GM18502 (cell line): ENCODE results near the gene ZFYVE21.
A peak's percentile ranks its signal among the peaks of the same experiment; 100 is the strongest.

ENCODE experiments used
- ATAC-seq: cut with Tn5 transposase; IDR thresholded peaks from one replicate; pipeline ENCODE4 v1.9.1; 2021; ENCODE audit warnings: mild to moderate bottlenecking; ENCODE audit not compliant: unreplicated experiment, poor library complexity

The ZFYVE21 gene

DNA sequence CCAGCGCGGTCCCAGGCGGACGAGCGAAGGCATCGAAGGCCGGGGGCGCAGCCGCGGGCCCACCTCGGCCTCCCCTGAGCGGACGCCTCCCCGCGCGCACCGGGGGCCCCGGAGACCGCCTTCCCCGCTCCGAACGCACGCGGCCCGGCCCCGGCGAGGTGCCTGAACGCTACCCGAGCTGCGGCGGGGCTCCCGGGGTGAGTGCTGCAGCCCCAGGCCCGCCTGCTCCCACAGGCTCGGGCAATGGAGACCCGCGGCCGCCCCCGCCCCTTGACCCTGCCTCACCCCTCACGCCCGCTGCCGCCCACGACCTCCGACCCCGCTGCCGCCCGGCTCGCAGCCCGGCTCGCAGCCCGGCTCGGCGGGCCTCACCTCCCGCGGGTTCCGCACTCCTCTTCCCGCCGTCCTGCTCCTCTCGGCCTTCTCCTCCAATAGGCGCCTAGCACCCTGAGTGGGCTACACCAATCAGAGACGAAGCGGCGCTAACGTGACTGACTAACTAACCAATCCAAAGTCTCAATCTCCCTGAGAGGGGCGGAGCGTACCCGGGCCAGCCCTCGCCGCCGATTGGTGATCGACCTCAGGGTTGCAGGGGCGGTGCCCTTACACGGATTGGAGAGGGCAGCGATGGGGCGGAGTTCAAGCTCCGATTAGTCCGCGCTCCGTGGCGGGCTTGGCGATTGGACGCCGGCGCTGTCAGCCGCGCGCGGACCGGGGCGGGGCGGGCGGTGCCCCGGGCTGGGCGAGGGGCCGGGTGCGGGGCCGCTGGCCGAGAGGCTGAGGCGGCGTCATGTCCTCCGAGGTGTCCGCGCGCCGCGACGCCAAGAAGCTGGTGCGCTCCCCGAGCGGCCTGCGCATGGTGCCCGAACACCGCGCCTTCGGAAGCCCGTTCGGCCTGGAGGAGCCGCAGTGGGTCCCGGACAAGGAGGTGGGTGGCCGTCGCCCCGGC lies at the start of gene ZFYVE21, which contains the start of gene XRCC3:
Gene ZFYVE21 (plus strand): TSS at position 759 of the 949 bp plus-strand sequence. CDS start 32 bp downstream, at position 791.
Gene XRCC3 (minus strand): TSS at position 400 of the 949 bp plus-strand sequence. CDS start 4,364 bp downstream, outside the sequence.
- peak; percentile 92 for ATAC-seq

DNA sequence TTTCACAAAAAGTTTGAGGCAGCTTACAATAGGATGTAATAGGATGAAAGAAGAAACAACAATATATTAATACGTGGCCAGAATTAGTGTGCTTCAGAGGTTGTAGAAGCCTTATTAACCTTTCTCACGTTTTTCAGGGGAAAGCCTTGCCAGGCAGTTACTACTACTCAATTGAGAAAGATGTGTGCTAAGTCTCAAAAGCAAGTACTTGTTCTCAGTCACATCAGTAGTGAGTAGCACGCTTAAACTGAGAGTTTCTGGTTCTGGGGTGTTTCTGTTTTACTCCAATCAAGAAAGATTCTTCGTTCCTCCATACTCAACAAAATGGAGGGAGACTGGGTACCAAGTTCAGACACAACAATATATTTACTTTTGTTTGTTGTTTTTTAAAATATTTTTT lies 47.9 kb upstream of the ZFYVE21 start:
- ATAC-seq: no peak

DNA sequence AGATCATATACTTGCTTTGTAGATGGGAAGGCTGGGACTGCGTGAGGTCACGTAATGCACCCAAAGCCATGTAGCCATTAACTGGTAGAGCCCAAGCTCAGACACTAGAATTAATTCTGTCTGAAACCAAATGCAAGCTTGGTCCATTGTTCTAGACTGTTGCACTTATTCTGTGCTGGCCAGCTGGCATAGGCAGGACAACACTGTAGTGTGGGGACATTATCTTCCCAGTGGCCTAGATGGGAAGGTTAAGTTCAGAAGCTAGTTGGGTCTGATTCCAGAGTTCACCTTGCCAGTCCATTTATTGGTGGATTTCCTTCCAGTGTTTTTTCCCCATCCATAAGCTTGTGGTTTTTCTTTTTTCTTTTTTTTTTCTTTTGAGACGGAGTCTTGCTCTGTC lies 47.5 kb upstream of the ZFYVE21 start:
- no peak for ATAC-seq

DNA sequence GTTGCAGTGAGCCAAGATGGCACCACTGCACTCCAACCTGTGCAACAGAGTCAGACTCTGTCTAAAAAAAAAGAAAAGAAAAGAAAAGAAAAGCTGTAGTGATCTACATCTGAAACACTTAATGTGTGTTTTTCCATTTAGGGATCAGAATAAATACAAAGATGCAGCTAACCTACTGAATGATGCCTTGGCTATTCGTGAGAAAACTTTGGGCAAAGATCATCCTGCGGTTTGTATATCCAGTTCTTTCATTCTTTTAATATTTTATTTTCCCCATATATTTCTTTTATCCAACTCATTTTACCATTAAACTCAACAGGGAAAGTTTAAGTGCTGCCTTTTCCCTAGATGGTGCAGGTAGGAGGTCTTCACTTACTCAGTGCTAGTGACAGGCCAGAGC lies 46.2 kb upstream of the ZFYVE21 start:
- no peak for ATAC-seq

DNA sequence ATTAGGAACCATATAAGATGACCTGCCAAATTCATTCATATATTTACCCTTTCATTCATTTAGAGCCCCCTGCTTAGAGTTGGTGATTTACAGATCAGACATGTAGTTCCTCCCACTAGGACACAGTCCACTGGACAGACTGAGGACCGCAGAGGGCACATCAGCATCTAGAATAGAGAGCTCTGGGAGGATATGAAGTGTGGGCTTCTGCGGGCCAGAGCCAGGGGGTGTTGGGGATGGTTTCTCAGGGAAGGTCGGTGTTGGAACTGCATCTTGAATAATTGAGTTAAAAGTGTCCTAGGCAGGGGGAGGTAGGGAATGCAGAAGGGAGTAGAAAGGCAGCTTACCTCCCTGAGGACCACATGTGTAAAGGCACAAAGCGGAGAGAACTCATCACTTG lies 43.7 kb upstream of the ZFYVE21 start:
- ATAC-seq: no peak

DNA sequence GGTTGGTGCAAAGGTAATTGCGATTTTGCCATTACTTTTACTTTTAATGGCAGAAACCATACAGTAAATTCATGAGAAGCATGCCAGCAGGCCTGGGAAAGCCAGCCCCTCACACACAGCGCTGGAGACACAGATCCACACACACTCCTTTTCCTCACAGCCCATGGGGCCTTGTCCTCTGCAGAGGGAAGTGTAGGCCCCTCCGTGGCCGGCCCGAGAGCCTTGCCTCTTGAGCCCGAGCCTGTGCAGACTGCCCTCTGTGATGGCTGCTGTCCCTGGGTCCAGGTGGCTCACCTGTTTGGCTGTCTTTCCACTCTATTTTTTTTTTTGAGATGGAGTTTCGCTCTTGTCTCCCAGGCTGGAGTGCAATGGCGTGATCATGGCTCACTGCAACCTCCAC lies 39.7 kb upstream of the ZFYVE21 start:
- ATAC-seq: no peak

DNA sequence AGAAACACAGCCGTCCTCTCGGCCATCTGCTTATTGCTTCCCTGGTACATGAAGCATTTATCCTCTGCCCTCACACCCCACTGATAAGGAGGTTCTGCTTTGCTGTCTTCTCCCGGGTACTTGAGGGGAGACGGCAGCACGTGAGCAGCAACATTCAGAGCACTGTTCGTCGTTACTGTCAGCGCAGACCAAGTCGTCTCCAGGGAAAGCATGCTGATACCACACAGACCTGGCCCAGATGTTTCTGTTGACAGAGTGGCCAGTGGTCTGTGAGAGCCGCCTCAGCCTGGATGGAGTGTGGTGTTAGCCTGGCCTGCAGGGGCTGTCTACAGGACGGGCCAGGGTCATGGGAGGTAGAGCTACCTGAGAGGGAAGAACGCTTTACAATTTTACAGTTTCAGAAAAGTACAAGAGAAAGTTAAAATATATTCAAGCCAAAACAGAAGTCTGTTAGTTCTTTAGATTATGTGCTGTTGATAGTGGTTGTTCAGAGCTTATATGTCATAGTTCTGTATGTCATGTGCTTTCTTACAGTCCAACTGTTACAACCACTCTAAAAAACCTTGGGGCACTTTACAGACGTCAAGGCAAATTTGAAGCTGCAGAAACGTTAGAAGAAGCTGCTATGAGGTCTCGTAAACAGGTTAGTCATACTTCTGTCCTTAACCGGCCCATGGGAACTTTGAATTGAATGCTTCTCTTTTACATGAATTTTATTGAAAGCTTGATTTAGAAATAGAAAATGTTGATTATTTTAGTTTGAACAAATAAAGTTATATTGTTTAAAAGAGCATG lies 38.5 kb upstream of the ZFYVE21 start:
- ATAC-seq: no peak

DNA sequence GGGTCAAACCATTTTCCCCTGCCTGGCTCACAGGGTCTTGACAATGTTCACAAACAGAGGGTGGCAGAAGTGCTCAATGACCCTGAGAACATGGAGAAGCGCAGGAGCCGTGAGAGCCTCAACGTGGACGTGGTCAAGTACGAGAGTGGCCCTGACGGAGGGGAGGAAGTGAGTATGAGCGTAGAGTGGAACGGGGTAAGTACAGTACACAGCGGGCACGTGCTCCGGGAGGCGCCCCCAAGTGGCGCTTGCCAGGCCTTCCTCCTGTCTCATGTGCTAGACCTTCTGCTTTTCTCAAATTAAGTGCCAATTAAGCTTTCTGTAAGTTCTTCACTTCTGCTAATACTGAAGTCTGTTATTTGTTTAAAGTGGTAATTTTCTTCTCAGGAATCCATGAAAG lies 36.3 kb upstream of the ZFYVE21 start:
- no peak for ATAC-seq

DNA sequence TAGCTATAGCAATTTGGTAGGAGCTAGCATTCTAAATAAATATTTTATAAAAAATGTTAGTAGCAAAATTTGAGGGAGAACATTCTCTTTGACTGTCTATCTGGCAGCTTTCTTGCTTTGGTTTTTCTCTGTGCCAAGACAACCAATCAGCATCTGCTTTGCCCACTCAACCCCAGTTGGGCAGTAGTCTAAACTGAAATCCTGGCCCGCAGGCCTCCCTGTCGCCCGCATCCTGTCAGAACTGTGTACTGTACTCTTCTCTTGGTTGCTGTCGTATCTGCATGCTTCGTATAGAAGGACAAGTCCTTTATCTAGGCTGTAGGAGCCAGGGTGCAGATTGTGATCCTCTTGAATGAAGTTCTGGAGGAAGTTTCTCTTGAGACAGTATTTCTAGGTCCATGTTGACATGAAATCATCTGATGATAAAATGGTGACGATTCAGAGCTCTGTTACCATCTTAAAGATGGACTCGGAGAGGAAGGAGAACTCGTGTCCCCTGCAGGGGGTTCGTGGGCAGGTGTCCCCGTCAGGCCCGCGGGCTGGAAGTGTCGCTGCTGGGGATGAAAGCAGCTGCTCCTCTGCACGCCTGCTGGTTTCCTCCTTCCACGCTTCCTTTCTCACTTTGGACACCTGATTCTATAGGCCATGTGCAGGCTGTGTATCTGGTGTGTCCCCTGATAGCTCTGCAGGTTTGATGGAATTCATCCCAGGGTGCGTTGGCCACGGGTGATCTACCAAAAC lies 34.9 kb upstream of the ZFYVE21 start:
- no peak for ATAC-seq

DNA sequence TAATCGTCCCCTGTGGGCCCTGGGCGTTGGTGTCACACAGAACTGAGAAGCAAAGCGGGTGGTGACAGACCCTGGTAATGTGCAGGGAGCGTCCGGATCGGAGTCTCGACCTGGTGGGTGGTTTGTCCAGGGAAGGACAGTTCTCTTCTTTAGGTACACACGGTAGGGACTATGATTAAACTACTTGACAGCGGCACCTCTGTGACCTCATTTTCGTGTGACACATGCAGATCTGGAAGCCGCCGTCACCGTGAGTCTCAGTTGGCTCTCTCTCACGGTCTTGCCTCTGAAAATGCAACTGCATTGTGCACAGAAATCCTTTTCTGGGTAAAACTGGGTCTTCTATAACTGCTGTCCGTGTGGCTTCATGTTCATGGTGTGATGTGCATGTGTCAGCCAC lies 32.5 kb upstream of the ZFYVE21 start:
- no peak for ATAC-seq

DNA sequence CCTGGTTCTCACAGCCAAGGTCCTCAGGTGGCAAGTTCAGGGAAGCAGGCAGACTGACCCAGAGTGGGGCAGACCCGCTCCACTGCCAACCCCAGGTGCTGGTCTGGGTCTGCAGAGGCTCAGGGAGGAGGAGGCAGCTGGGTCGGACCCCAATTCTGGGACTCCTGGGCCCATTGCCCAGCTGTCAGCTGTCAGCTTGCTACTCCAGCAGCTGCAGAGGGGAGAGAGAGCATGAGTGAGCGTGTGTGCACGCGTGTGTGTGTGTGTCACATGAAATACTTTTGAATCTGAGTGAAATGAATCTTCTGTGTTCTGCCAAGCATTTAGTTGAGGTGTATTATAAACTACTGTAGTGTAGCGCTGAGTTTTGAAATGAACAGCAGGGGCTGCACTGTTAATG lies 31.1 kb upstream of the ZFYVE21 start:
- ATAC-seq: no peak

DNA sequence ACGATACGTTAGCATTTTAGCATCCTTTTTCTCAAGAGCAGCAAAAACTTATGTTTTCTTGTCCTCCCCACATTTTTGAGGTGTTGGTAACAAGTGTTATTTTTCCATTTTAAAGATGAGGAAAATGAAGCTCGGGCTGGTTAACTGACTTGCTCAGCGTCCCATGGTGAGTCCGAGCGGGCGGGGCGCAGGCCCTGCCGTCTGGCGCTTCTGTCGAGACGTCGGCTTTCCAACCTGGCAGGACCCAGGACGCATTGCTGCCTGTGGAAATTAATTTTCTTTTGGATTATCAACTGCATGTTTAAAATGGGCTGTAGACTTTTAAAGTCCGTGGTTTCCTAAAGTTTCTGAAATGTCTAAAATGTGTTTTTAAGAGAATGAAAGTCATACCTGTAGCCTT lies 30.7 kb upstream of the ZFYVE21 start:
- no peak for ATAC-seq

DNA sequence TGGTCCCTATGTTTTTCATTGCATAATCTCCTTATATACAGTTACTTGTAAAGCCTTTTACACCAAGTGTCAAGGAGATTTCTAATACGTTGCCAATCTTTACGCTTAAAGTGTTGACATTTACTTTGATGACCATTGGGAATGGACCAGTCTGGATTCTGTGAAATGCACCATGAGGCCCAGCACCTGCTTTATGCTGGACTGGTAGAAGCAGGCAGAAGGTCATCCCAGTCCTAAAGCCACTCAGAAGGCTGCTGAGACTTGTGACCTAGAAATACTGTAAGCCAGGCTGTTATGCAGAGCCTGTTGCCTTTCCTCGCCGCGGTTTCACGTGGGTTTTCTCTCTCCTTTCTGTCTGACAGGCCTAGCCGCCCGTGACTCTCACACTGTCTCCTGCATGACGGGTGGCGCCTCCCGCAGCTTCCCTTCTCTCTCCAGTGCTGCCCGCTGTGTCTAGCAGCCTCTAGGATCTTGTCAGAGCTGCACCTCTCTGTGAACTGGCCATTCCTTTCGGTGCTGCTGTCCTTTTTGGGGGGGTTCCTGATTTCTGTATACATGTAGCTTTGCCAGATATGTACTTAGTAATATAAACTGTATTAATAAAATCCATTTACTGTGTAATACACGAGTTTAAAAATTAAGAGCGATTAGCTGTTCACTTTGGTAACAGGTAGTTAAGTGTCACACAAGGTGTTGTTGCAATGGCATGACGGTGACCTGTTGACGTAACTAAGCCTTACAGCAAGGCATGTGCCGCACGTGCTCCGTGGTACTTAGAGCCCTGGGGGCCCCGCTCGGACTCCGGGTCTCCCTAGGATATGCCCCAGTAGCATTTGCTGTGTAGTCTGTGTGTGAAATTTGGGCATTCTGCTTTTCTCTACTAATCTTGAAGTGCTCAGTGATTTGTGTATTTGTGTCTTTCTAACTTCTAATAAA lies 30.1 kb upstream of the ZFYVE21 start:
- ATAC-seq: no peak

DNA sequence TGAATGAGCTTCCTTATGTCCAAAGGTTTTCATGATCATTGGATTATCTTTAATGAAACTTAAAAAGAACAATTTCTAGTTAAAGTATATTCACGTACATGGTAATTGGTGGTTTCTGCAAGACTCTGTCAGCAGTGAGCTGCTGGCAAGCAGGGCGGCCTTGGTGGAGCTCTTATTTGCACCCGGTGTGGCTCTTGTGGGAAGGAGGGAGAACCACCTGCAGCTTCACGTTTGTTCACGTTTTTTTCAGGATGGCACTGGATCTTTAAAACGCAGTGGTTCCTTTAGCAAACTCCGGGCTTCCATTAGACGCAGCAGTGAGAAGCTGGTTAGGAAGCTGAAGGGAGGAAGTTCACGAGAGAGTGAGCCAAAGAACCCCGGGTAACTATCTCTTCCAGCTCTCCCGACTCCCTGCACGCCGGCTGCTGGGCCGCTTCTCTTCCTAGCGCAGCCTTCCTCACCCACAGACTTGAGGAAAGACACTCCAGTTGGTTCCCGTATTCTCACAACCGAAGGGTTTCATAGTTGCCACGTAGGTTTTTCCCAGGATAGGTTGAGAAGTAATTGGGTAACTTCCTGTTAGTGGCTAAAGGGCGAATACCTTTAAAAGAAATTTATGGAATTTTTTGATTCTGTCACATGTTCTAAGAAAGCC lies 28.7 kb upstream of the ZFYVE21 start:
- no peak for ATAC-seq

DNA sequence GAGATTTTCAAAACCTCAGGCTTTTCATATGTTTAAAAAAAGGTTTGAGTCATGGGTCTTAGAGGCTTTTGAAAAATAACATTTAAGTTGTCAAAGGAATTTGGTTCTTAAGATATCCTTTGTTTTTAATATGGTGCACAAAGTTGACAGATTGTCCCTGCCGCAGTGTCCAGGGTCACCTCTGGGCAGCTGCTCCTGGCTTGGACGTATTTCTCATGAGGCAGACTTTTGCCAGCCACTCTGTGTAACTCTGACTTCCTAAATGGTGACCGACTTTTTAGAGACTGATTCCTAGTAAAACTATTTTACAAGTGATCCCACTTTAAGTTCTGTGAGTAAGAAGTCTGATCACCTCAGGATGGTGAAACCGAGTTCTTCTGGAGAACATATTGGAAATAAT lies 27.9 kb upstream of the ZFYVE21 start:
- ATAC-seq: no peak

DNA sequence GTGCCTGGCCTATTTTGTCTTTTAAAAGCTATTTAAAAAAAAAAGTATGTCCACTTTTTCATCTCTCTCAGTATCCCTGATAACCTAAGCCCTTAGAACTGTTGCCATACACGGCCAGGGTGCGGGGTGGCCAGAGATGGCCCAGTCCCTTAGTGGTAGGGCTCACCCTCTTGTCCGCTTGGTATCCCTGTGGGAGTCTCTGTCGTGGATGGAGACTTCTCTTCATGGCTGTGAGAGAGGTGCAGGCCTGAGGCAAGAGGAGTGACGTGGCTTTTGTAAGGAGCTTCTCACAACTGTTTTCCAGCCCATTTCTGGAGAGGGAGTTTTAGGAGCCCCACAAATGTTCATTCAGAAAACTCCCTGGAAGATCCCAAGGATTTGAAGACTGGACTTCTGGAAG lies 27.2 kb upstream of the ZFYVE21 start:
- no peak for ATAC-seq

DNA sequence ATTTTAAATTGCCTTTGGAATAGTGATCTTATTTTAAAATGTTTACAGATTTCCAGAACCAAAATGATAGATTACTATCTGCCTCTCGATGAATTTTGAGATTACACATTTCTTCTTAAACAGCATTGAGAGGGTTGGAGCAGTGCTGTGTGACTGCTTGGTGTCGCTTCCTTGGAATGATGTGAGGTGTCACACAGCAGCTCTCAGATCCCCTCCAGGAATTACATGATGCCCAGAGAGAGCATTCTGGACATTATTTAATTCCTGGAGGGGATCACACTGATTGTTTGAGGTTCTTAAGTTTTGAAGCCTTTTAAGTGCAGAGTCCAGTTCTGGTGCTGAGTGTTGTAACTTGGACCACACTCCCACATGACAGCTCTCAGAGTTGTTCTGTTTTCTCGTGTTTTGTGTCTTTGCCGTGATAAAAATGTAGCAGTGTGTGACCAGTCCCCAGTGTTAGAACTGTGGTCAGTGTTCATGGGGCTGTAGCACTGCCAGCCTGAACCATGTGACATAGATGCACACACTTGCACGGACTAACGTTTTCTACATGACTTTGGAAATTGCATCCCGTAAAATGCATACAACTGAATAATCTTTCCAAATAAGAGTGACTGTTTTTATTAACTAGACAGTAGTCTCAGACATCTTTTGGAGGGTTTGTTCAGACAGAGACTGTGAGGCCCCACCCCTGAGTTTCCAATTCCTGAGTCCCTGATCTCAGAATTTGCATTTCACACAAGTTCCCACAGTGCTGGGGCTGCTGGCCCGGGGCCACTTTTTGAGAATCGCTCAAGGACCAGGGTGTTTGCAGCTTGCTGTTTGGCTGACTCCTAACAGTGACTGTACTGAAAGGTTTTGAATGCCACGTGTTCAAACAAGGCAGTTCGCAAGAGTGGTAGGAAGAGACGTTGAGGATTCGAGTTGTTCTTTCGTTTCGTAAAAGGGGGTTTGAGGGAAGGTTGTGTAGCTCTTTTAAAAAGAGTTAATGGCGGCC lies 26.4 kb upstream of the ZFYVE21 start:
- peak; percentile 81 for ATAC-seq

DNA sequence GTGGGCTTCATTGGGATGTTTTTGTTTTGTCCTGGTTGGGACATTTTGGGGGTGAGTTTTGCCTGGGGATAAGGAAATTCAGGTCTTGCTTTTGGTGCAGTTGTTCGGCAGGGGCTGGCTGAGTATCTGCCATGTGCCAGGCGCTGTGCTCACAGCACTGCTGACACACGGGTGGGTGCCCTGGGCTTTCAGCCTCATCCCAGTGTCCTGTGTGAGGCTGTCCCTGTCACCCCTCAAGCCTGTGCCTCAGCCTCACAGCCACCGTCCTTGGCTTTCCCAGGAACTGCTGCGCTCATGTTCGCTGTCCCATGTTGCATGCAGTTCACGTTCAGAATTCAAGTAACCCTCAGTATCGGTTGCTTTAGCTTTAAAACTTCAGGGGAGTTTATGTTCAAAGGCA lies 25.3 kb upstream of the ZFYVE21 start:
- ATAC-seq: no peak
